IMR-90 (cell line): ENCODE results near the gene UBTD1. TPM values are rescaled to one million over a fixed set of nuclear protein-coding genes. Genes with fewer than 3 reads are reported as not detected.
A peak's percentile ranks its signal among the peaks of the same experiment; 100 is the strongest.

Experiments used
- ATAC-seq: fragments of 200-7000 bp; cut with Tn5 transposase; 2 replicates; pipeline ENCODE4 v1.9.1; 2020; ENCODE audit warnings: low read depth, mild to moderate bottlenecking, moderate library complexity
- BruUV-seq: library from RNA; stranded (reverse); fragments of 400-500 nt; replicated peaks from 2 replicates; lab custom pipeline; 2021; lab: Mats Ljungman, UMichigan
- CTCF ChIA-PET: fragments of 300-600 bp; formaldehyde crosslinking; extraction: SDS; loops from one replicate; lab custom pipeline; 2021; ENCODE audit warnings: antibody characterized with exemption; lab: Yijun Ruan, JAX
- POLR2A ChIA-PET: fragments of 300-600 bp; sonication (Branson Sonifier 250); formaldehyde crosslinking; loops from one replicate; lab custom pipeline; 2022; ENCODE audit warnings: antibody characterized with exemption; ENCODE audit not compliant: unreplicated experiment; lab: Charles Lee
- DNase-seq: peaks from one replicate; pipeline ENCODE4 v3.0.0; 2013
- H2AFZ ChIP-seq: replicated peaks from 2 replicates; pipeline ENCODE3; 2013; ENCODE audit warnings: low read length, mild to moderate bottlenecking; ENCODE audit not compliant: poor library complexity
- H2AK5ac ChIP-seq: 2 replicates; pipeline ENCODE4 v1.6.1; 2013; ENCODE audit warnings: low read depth, low read length, inconsistent platforms
- H2AK9ac ChIP-seq: replicated peaks from 2 replicates; pipeline ENCODE3; 2013; ENCODE audit warnings: mild to moderate bottlenecking, low read depth, low read length, moderate library complexity; ENCODE audit not compliant: poor library complexity
- H2BK120ac ChIP-seq: 2 replicates; pipeline ENCODE4 v1.6.1; 2013; ENCODE audit warnings: low read depth, low read length, inconsistent platforms
- H2BK15ac ChIP-seq: 3 replicates; pipeline ENCODE4 v1.6.1; 2013; ENCODE audit warnings: low read depth, low read length, inconsistent platforms
- H2BK20ac ChIP-seq: 2 replicates; pipeline ENCODE4 v1.6.1; 2013; ENCODE audit warnings: low read depth, mild to moderate bottlenecking, inconsistent platforms, low read length, moderate library complexity
- H2BK5ac ChIP-seq: 2 replicates; pipeline ENCODE4 v1.6.1; 2013; ENCODE audit warnings: mild to moderate bottlenecking, low read depth, low read length, inconsistent platforms; ENCODE audit not compliant: poor library complexity, severe bottlenecking
- H3K14ac ChIP-seq: replicated peaks from 2 replicates; pipeline ENCODE4 v1.6.1; 2013; ENCODE audit warnings: low read depth, low read length, inconsistent platforms
- H3K18ac ChIP-seq: 2 replicates; pipeline ENCODE4 v1.6.1; 2013; ENCODE audit warnings: low read depth, low read length, control low read depth
- H3K23ac ChIP-seq: 2 replicates; pipeline ENCODE4 v1.6.1; 2013; ENCODE audit warnings: low read depth, low read length, inconsistent platforms
- H3K27ac ChIP-seq: 2 replicates; pipeline ENCODE4 v1.5.1; 2013; ENCODE audit warnings: mild to moderate bottlenecking, control low read depth, low read length; ENCODE audit not compliant: insufficient read depth
- H3K27me3 ChIP-seq: 2 replicates; pipeline ENCODE4 v1.6.1; 2013; ENCODE audit warnings: low read length; ENCODE audit not compliant: control insufficient read depth, insufficient read depth
- H3K36me3 ChIP-seq: 2 replicates; pipeline ENCODE4 v1.6.1; 2013; ENCODE audit warnings: low read length, mixed read lengths; ENCODE audit not compliant: control insufficient read depth, insufficient read depth
- H3K4ac ChIP-seq: 2 replicates; pipeline ENCODE4 v1.6.1; 2013; ENCODE audit warnings: low read depth, low read length, inconsistent platforms
- H3K4me1 ChIP-seq: 2 replicates; pipeline ENCODE4 v1.6.1; 2013; ENCODE audit warnings: low read length, mixed read lengths; ENCODE audit not compliant: control insufficient read depth, insufficient read depth
- H3K4me2 ChIP-seq: 2 replicates; pipeline ENCODE4 v1.6.1; 2013; ENCODE audit warnings: low read depth, mild to moderate bottlenecking, control low read depth, low read length, moderate library complexity
- H3K4me3 ChIP-seq: 2 replicates; pipeline ENCODE4 v1.5.1; 2013; ENCODE audit warnings: low read depth, mild to moderate bottlenecking, control low read depth, low read length, moderate library complexity; ENCODE audit not compliant: insufficient read depth
- H3K56ac ChIP-seq: 2 replicates; pipeline ENCODE4 v1.6.1; 2013; ENCODE audit warnings: low read length, inconsistent platforms; ENCODE audit not compliant: insufficient read depth; ENCODE audit errors: extremely low read depth
- H3K79me1 ChIP-seq, 2 experiments: 2 replicates each; pipeline ENCODE4 v1.6.1; 2013; ENCODE audit warnings: low read length in 2 of 2, inconsistent platforms in 1 of 2, low read depth in 1 of 2
- H3K9ac ChIP-seq: 2 replicates; pipeline ENCODE4 v1.6.1; 2013; ENCODE audit warnings: low read depth, low read length, control low read depth
- H3K9me1 ChIP-seq: 2 replicates; pipeline ENCODE4 v1.6.1; 2013; ENCODE audit warnings: low read length, inconsistent platforms; ENCODE audit not compliant: insufficient read depth
- H3K9me3 ChIP-seq: 2 replicates; pipeline ENCODE4 v1.6.1; 2013; ENCODE audit warnings: low read length; ENCODE audit not compliant: control insufficient read depth, insufficient read depth
- H4K20me1 ChIP-seq: 2 replicates; pipeline ENCODE4 v1.6.1; 2013; ENCODE audit warnings: low read length, inconsistent platforms; ENCODE audit not compliant: insufficient read depth
- H4K5ac ChIP-seq: 2 replicates; pipeline ENCODE4 v1.6.1; 2013; ENCODE audit warnings: mild to moderate bottlenecking, low read depth, low read length, control low read depth
- H4K8ac ChIP-seq, 2 experiments: 2 replicates each; pipeline ENCODE4 v1.6.1; 2013; ENCODE audit warnings: low read depth in 2 of 2, low read length in 2 of 2, control low read depth in 1 of 2, inconsistent platforms in 1 of 2
- H4K91ac ChIP-seq: 2 replicates; pipeline ENCODE4 v1.6.1; 2013; ENCODE audit warnings: low read depth, low read length, inconsistent platforms; ENCODE audit not compliant: insufficient read depth
- NFE2L2 ChIP-seq: fragments of 150-350 bp; IDR thresholded peaks from 2 replicates; pipeline ENCODE4 v1.6.1; 2016; ENCODE audit warnings: low read depth, mild to moderate bottlenecking, low read length
- WGBS, 2 experiments: methylation state at CpG; one replicate each; pipeline versions ENCODE4 v1.1.5 to v1.1.7; 2013; ENCODE audit warnings: missing lambda C conversion rate in 2 of 2; ENCODE audit not compliant: insufficient read length in 1 of 2; ENCODE audit errors: extremely low coverage in 2 of 2; 5-methylcytosine and 5-hydroxymethylcytosine counted together
- dilution Hi-C: fragments of 300-500 bp; cut with HindIII; formaldehyde crosslinking; loops from one replicate; pipeline ENCODE4 v1.14.3; 2018; ENCODE audit warnings: low sequenced_read_pairs; ENCODE audit not compliant: unreplicated experiment
- in situ Hi-C: fragments of 300-500 bp; cut with MboI; formaldehyde crosslinking; loops from 3 replicates; pipeline ENCODE4 v1.14.3; 2019; ENCODE audit warnings: low sequenced_read_pairs, inconsistent platforms, mixed read lengths
- intact Hi-C: fragments of 100-400 bp; cut with micrococcal nuclease; formaldehyde crosslinking; loops from 2 replicates; pipeline ENCODE4 v1.10.0; 2022
- polyA plus RNA-seq, 3 experiments: library from polyadenylated mRNA; depleted of rRNA; stranded (reverse); fragments of >200 nt; gene quantifications; 2 replicates each; pipeline ENCODE4 v1.2.3, GENCODE V29; 2012; ENCODE audit warnings: low replicate concordance in 1 of 3
- total RNA-seq: library from RNA; depleted of rRNA; stranded (reverse); fragments of >200 nt; gene quantifications from 2 replicates; pipeline ENCODE4 v1.2.3, GENCODE V29; 2012

UBTD1 gene
- total and polyA plus RNA-seq, 2 of the 4 experiments (the other 2 are of a cell fraction), result 21.9 to 44.9 TPM

DNA sequence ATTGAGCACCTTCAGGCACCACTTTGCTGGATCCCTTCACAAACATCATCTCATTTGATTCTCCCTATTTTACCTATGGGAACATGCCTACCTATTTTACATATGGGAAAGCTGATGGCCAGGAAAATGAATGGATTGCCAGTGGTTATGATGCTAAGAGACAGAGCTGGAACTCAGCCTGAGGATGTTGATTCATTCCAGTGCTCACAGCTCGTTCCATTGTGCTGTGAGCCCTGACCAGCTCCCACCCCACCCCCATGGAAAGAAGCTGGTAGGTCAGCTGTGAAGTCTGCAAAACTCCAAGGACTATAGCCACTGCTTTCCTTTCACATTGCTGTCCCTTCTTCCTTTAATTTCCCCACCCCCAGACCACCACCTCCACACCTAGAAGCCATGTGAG lies 9.6 kb downstream of the UBTD1 start:
- ATAC-seq (peak; percentile 90), DNase-seq (peak; percentile 72)
- Histone ChIP-seq H4K5ac (no peak overlapping the region), H3K36me3 (no peaks in the 10 kb centered on the region), H3K27ac (no peak overlapping the region), H3K18ac (no peak overlapping the region), H2BK15ac (no peak overlapping the region), H3K23ac (no peak overlapping the region), H2BK5ac (no peak overlapping the region), H2AK5ac (no peak overlapping the region), H3K4me2 (no peak overlapping the region), H2BK120ac (no peak overlapping the region), H3K9me1 (peaks cover 16% of the 10 kb centered on the region), H3K4ac (no peak overlapping the region), H3K79me1 (peaks cover 40 to 88% of the 10 kb centered on the region in 2 experiments), H2BK20ac (no peak overlapping the region), H3K4me1 (peaks cover 9% of the 10 kb centered on the region), H3K14ac (no peak overlapping the region), H3K9me3 (no peaks in the 10 kb centered on the region), H2AFZ (no peak overlapping the region), H3K56ac (no peak overlapping the region), H3K9ac (no peak overlapping the region), H4K91ac (no peak overlapping the region), H3K4me3 (no peak overlapping the region), H2AK9ac (peak overlapping the region; percentile 79), H4K8ac (no peak overlapping the region), H4K20me1 (peaks cover 71% of the 10 kb centered on the region), H3K27me3 (no peaks in the 10 kb centered on the region)
- in situ Hi-C loops, result no loop called here
- dilution Hi-C loops, result no loop called here
- no peak for TF ChIP-seq NFE2L2
- intact Hi-C loops, result no loop called here
- no TSS peak for BruUV-seq
- POLR2A ChIA-PET, result no interaction called here
- CTCF ChIA-PET, result no interaction called here
- WGBS, 2 experiments, result no CpG with 5 or more reads among the region's 1 CpG
